Neural progenitor cell (in vitro differentiated cells): ENCODE data around the gene TGDS. TPM values are rescaled to one million over a fixed set of nuclear protein-coding genes. Genes with fewer than 3 reads are reported as not detected.

ENCODE experiments used
- DNase-seq: peaks from one replicate; pipeline ENCODE4 v3.0.0-alpha.2; 2016; ENCODE audit warnings: low spot score
- H2AFZ ChIP-seq: fragments of 200-600 bp; sonication (generic); replicated peaks from 2 replicates; pipeline ENCODE4 v1.6.1; 2016; ENCODE audit warnings: antibody characterized with exemption
- H3F3A ChIP-seq: fragments of 200-600 bp; sonication (generic); 2 replicates; pipeline ENCODE4 v1.6.1; 2016; ENCODE audit warnings: antibody characterized with exemption, low read depth
- H3K27ac ChIP-seq: fragments of 200-600 bp; sonication (generic); 2 replicates; pipeline ENCODE4 v1.5.1; 2016; ENCODE audit warnings: mild to moderate bottlenecking
- H3K27me3 ChIP-seq: fragments of 200-600 bp; sonication (generic); 2 replicates; pipeline ENCODE4 v1.6.1; 2016; ENCODE audit warnings: mild to moderate bottlenecking, moderate library complexity
- H3K36me3 ChIP-seq: fragments of 200-600 bp; sonication (generic); 2 replicates; pipeline ENCODE4 v1.5.1; 2016
- H3K4me1 ChIP-seq: fragments of 200-600 bp; sonication (generic); 2 replicates; pipeline ENCODE4 v1.6.1; 2016; ENCODE audit warnings: mixed run types
- H3K4me2 ChIP-seq: fragments of 200-600 bp; sonication (generic); 2 replicates; pipeline ENCODE4 v1.6.1; 2016
- H3K4me3 ChIP-seq: fragments of 200-600 bp; sonication (generic); 2 replicates; pipeline ENCODE4 v1.5.1; 2016
- H3K79me2 ChIP-seq: fragments of 200-600 bp; sonication (generic); 2 replicates; pipeline ENCODE4 v1.6.1; 2016; ENCODE audit warnings: low read depth
- H3K9ac ChIP-seq: fragments of 200-600 bp; sonication (generic); 2 replicates; pipeline ENCODE4 v1.6.1; 2016
- H3K9me3 ChIP-seq: fragments of 200-600 bp; sonication (generic); 2 replicates; pipeline ENCODE4 v1.5.1; 2016; ENCODE audit warnings: low read depth
- H4K20me1 ChIP-seq: fragments of 200-600 bp; sonication (generic); 2 replicates; pipeline ENCODE4 v1.6.1; 2016; ENCODE audit warnings: low read depth
- H3K27ac Mint-ChIP-seq: 3 replicates; pipeline ENCODE4 v1.8.0; 2021; ENCODE audit warnings: mixed read lengths
- H3K27me3 Mint-ChIP-seq: 2 replicates; pipeline ENCODE4 v1.8.0; 2022; ENCODE audit warnings: low read depth, mild to moderate bottlenecking, inconsistent platforms, moderate library complexity, mixed read lengths; ENCODE audit not compliant: insufficient read depth
- H3K36me3 Mint-ChIP-seq: 3 replicates; pipeline ENCODE4 v1.8.0; 2021; ENCODE audit warnings: mixed read lengths
- H3K4me1 Mint-ChIP-seq: 3 replicates; pipeline ENCODE4 v1.8.0; 2021; ENCODE audit warnings: mixed read lengths
- H3K4me3 Mint-ChIP-seq: 3 replicates; pipeline ENCODE4 v1.8.0; 2021; ENCODE audit warnings: mild to moderate bottlenecking, moderate library complexity, mixed read lengths
- H3K9me3 Mint-ChIP-seq: 3 replicates; pipeline ENCODE4 v1.8.0; 2020; ENCODE audit warnings: mixed read lengths
- CTCF ChIP-seq: fragments of 200-600 bp; sonication (generic); IDR thresholded peaks from 2 replicates; pipeline ENCODE4 v1.5.1; 2017; ENCODE audit warnings: antibody characterized with exemption, mild to moderate bottlenecking
- EZH2 ChIP-seq: fragments of 200-600 bp; sonication (generic); IDR thresholded peaks from 2 replicates; pipeline ENCODE4 v1.6.1; 2017; ENCODE audit warnings: antibody characterized with exemption, mild to moderate bottlenecking, moderate library complexity
- EZH2phosphoT487 ChIP-seq: fragments of 200-600 bp; sonication (generic); IDR thresholded peaks from 2 replicates; pipeline ENCODE4 v1.6.1; 2017; ENCODE audit warnings: antibody characterized with exemption
- total RNA-seq: library from RNA; depleted of rRNA; stranded (reverse); fragments of >200 nt; gene quantifications from 2 replicates; pipeline ENCODE4 v1.2.3, GENCODE V29; 2015; ENCODE audit warnings: low replicate concordance

The TGDS gene
- total RNA-seq, 1 donor from 2014 or later = 41.2 TPM

DNA sequence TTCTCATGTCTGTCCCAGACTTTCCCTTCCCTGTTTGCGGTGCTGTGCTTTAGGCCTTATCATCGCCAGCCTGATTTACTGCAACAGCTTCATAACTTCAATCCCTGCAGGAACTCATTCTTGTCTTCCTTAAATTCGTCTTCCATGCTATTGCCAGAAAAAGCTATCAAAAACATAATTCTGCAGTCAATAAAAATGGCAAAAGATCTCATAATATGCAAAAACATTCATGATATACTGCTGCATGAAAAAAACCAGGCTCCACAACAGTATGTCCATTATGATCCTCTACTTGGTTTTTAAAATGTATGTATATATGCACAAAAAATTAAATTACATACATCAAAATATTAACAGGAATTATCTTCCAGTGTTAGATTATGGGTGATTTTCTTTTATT lies 28.4 kb downstream of the TGDS start:
- H3K9me3 Mint-ChIP-seq = no peaks in the 10 kb centered on the region
- H3K27ac Mint-ChIP-seq = no peak overlapping the region
- TF ChIP-seq CTCF (no peak), EZH2phosphoT487 (no peak), EZH2 (no peak)
- no peaks in the 10 kb centered on the region for H3K4me1 ChIP-seq
- H2AFZ ChIP-seq = no peak overlapping the region
- no peak overlapping the region for H3K4me2 ChIP-seq
- H3K4me3 Mint-ChIP-seq = no peak overlapping the region
- H3K4me1 Mint-ChIP-seq = no peaks in the 10 kb centered on the region
- H3K9me3 ChIP-seq = no peaks in the 10 kb centered on the region
- DNase-seq = no peak
- no peaks in the 10 kb centered on the region for H3K36me3 ChIP-seq
- no peak overlapping the region for H3K4me3 ChIP-seq
- no peak overlapping the region for H3K9ac ChIP-seq
- H3K27me3 ChIP-seq = no peaks in the 10 kb centered on the region
- no peaks in the 10 kb centered on the region for H4K20me1 ChIP-seq
- no peaks in the 10 kb centered on the region for H3F3A ChIP-seq
- H3K36me3 Mint-ChIP-seq = peaks cover 21% of the 10 kb centered on the region
- no peak overlapping the region for H3K27ac ChIP-seq
- H3K79me2 ChIP-seq = no peaks in the 10 kb centered on the region
- H3K27me3 Mint-ChIP-seq = peaks cover 5% of the 10 kb centered on the region

DNA sequence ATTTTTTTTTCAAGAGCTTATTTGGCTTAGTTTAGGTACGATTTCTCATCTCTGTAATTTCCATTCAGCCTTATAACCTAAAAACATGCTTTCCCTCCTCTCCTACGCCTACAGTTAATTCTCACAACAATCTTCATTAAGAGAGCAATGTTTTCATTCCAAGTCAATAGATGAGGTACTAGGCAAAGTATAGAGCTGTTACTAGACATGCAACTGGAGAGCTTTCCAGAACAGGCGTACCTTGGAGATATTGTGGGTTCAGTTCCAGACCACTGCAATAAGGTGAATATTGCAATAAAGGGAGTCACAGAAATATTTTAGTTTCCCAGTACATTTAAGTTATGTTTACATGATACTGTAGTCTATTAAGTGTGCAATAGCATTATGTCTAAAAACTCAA lies 34.8 kb downstream of the TGDS start:
- Histone ChIP-seq H3K4me2 (no peak overlapping the region), H3K4me3 (no peak overlapping the region), H2AFZ (no peak overlapping the region), H3K9me3 (no peaks in the 10 kb centered on the region), H3K79me2 (no peaks in the 10 kb centered on the region), H3K36me3 (no peaks in the 10 kb centered on the region), H3K27ac (no peak overlapping the region), H3K4me1 (no peaks in the 10 kb centered on the region), H3K9ac (no peak overlapping the region), H3F3A (no peaks in the 10 kb centered on the region), H3K27me3 (no peaks in the 10 kb centered on the region), H4K20me1 (no peaks in the 10 kb centered on the region)
- Mint-ChIP-seq H3K27me3 (peaks cover 4% of the 10 kb centered on the region), H3K9me3 (no peaks in the 10 kb centered on the region), H3K27ac (no peak overlapping the region), H3K4me3 (no peak overlapping the region), H3K4me1 (no peaks in the 10 kb centered on the region), H3K36me3 (no peaks in the 10 kb centered on the region)
- no peak for TF ChIP-seq EZH2
- TF ChIP-seq CTCF = no peak
- TF ChIP-seq EZH2phosphoT487 = no peak
- DNase-seq = no peak

GRCh38 chr13:94560116-94560515 lies 35.8 kb downstream of the TGDS start:
- H3K36me3 Mint-ChIP-seq = no peaks in the 10 kb centered on the region
- H3K27ac Mint-ChIP-seq = no peak overlapping the region
- Histone ChIP-seq H3K27ac (no peak overlapping the region), H3K4me1 (no peaks in the 10 kb centered on the region), H3K9me3 (no peaks in the 10 kb centered on the region), H3K36me3 (no peaks in the 10 kb centered on the region), H2AFZ (no peak overlapping the region), H3K27me3 (no peaks in the 10 kb centered on the region), H3F3A (no peaks in the 10 kb centered on the region), H3K9ac (no peak overlapping the region), H3K79me2 (no peaks in the 10 kb centered on the region), H3K4me3 (no peak overlapping the region), H4K20me1 (no peaks in the 10 kb centered on the region), H3K4me2 (no peak overlapping the region)
- no peak overlapping the region for H3K4me3 Mint-ChIP-seq
- H3K4me1 Mint-ChIP-seq = no peaks in the 10 kb centered on the region
- H3K9me3 Mint-ChIP-seq = no peaks in the 10 kb centered on the region
- peaks cover 2% of the 10 kb centered on the region for H3K27me3 Mint-ChIP-seq
- TF ChIP-seq EZH2 (no peak), CTCF (no peak), EZH2phosphoT487 (no peak)
- DNase-seq = no peak
